Measurements from ENCODE around the gene SCG5. TPM values are rescaled to one million over a fixed set of nuclear protein-coding genes. Genes with fewer than 3 reads are reported as not detected.

SCG5 gene
- polyA plus RNA-seq, 6 donors from 2014 or later, result 0.39 TPM; not detected in 5

GRCh38 chr15:32669896-32670611 is 28.5 kb downstream of the SCG5 start:
- no peaks in the 10 kb centered on the region for H3K9me3 Mint-ChIP-seq
- H3K4me3 Mint-ChIP-seq, result no peak overlapping the region
- H3K36me3 Mint-ChIP-seq, result no peaks in the 10 kb centered on the region
- H3K27ac Mint-ChIP-seq, result no peak overlapping the region
- no peaks in the 10 kb centered on the region for H3K27me3 Mint-ChIP-seq
- H3K4me1 Mint-ChIP-seq, result no peaks in the 10 kb centered on the region
- DNase-seq (no peak), ATAC-seq (ENCODE audit: low read depth in 2 of 2) (no peak)

GRCh38 chr15:32670623-32671022 is 29.1 kb downstream of the SCG5 start:
- no peaks in the 10 kb centered on the region for H3K4me1 Mint-ChIP-seq
- no peak overlapping the region for H3K4me3 Mint-ChIP-seq
- H3K9me3 Mint-ChIP-seq, result no peaks in the 10 kb centered on the region
- no peak overlapping the region for H3K27ac Mint-ChIP-seq
- DNase-seq, result no peak
- H3K36me3 Mint-ChIP-seq, result no peaks in the 10 kb centered on the region
- H3K27me3 Mint-ChIP-seq, result no peaks in the 10 kb centered on the region
- no peak for ATAC-seq (ENCODE audit: low read depth in 2 of 2)

- Mint-ChIP-seq H3K27ac (no peak overlapping the region), H3K4me1 (no peaks in the 10 kb centered on the region), H3K27me3 (no peaks in the 10 kb centered on the region), H3K4me3 (no peak overlapping the region), H3K9me3 (no peaks in the 10 kb centered on the region), H3K36me3 (no peaks in the 10 kb centered on the region)
- DNase-seq (no peak), ATAC-seq (ENCODE audit: low read depth in 2 of 2) (no peak)
These were observed 30.1 kb downstream of the SCG5 start for GRCh38 chr15:32671339-32672325.

GRCh38 chr15:32674681-32675080 is 33.2 kb downstream of the SCG5 start:
- no peak for ATAC-seq (ENCODE audit: low read depth in 2 of 2)
- Mint-ChIP-seq H3K4me3 (no peak overlapping the region), H3K36me3 (no peaks in the 10 kb centered on the region), H3K27me3 (no peaks in the 10 kb centered on the region), H3K9me3 (no peaks in the 10 kb centered on the region), H3K27ac (no peak overlapping the region), H3K4me1 (no peaks in the 10 kb centered on the region)
- DNase-seq, result no peak

- no peak overlapping the region for H3K4me3 Mint-ChIP-seq
- no peaks in the 10 kb centered on the region for H3K27me3 Mint-ChIP-seq
These were observed 34.0 kb downstream of the SCG5 start for GRCh38 chr15:32675466-32675865.

GRCh38 chr15:32676169-32676568 is 34.7 kb downstream of the SCG5 start:
- Mint-ChIP-seq H3K27ac (no peak overlapping the region), H3K27me3 (no peaks in the 10 kb centered on the region), H3K9me3 (no peaks in the 10 kb centered on the region), H3K4me1 (no peaks in the 10 kb centered on the region), H3K36me3 (no peaks in the 10 kb centered on the region), H3K4me3 (no peak overlapping the region)
- DNase-seq, result no peak
- no peak for ATAC-seq (ENCODE audit: low read depth in 2 of 2)

More at GRCh38 chr15:32675466-32675865, 34.0 kb downstream of the SCG5 start:
- H3K27ac Mint-ChIP-seq, result no peak overlapping the region
- ATAC-seq (ENCODE audit: low read depth in 2 of 2) (no peak), DNase-seq (no peak)
- no peaks in the 10 kb centered on the region for H3K9me3 Mint-ChIP-seq
- no peaks in the 10 kb centered on the region for H3K36me3 Mint-ChIP-seq
- H3K4me1 Mint-ChIP-seq, result no peaks in the 10 kb centered on the region

- H3K4me1 Mint-ChIP-seq, result no peaks in the 10 kb centered on the region
- H3K9me3 Mint-ChIP-seq, result no peaks in the 10 kb centered on the region
- no peaks in the 10 kb centered on the region for H3K27me3 Mint-ChIP-seq
- H3K36me3 Mint-ChIP-seq, result no peaks in the 10 kb centered on the region
- H3K27ac Mint-ChIP-seq, result no peak overlapping the region
- no peak overlapping the region for H3K4me3 Mint-ChIP-seq
- no peak for ATAC-seq (ENCODE audit: low read depth in 2 of 2)
- no peak for DNase-seq
These were observed 35.8 kb downstream of the SCG5 start for GRCh38 chr15:32677238-32677750.

GRCh38 chr15:32679298-32679690 is 37.8 kb downstream of the SCG5 start:
- DNase-seq (no peak), ATAC-seq (ENCODE audit: low read depth in 2 of 2) (no peak)
- Mint-ChIP-seq H3K4me1 (no peaks in the 10 kb centered on the region), H3K4me3 (no peak overlapping the region), H3K9me3 (no peaks in the 10 kb centered on the region), H3K27ac (no peak overlapping the region), H3K27me3 (no peaks in the 10 kb centered on the region), H3K36me3 (no peaks in the 10 kb centered on the region)

- ATAC-seq (ENCODE audit: low read depth in 2 of 2), result no peak
- Mint-ChIP-seq H3K9me3 (peaks cover 0 to 6% (median 0%) of the 10 kb centered on the region in 7 donors), H3K27me3 (no peaks in the 10 kb centered on the region), H3K27ac (no peak overlapping the region), H3K4me1 (no peaks in the 10 kb centered on the region), H3K36me3 (no peaks in the 10 kb centered on the region), H3K4me3 (no peak overlapping the region)
- no peak for DNase-seq
These were observed 41.1 kb downstream of the SCG5 start for GRCh38 chr15:32682569-32682968.

GRCh38 chr15:32682977-32683630 is 41.6 kb downstream of the SCG5 start:
- Mint-ChIP-seq H3K27me3 (no peaks in the 10 kb centered on the region), H3K4me1 (no peaks in the 10 kb centered on the region), H3K27ac (peak overlapping the region in 1 of 6 donors; percentile 51), H3K4me3 (no peak overlapping the region), H3K36me3 (no peaks in the 10 kb centered on the region), H3K9me3 (peaks cover 0 to 6% (median 0%) of the 10 kb centered on the region in 7 donors)
- ATAC-seq (ENCODE audit: low read depth in 2 of 2), result no peak
- no peak for DNase-seq

GRCh38 chr15:32683906-32684584 is 42.5 kb downstream of the SCG5 start:
- Mint-ChIP-seq H3K36me3 (no peaks in the 10 kb centered on the region), H3K4me1 (no peaks in the 10 kb centered on the region), H3K27me3 (no peaks in the 10 kb centered on the region), H3K4me3 (no peak overlapping the region), H3K27ac (no peak overlapping the region), H3K9me3 (peaks cover 0 to 6% (median 0%) of the 10 kb centered on the region in 7 donors)
- no peak for ATAC-seq (ENCODE audit: low read depth in 2 of 2)
- no peak for DNase-seq

GRCh38 chr15:32685576-32685975 is 44.1 kb downstream of the SCG5 start:
- no peaks in the 10 kb centered on the region for H3K4me1 Mint-ChIP-seq
- H3K36me3 Mint-ChIP-seq, result no peaks in the 10 kb centered on the region
- no peaks in the 10 kb centered on the region for H3K27me3 Mint-ChIP-seq
- peaks cover 0 to 6% (median 0%) of the 10 kb centered on the region in 7 donors for H3K9me3 Mint-ChIP-seq
- H3K27ac Mint-ChIP-seq, result peak overlapping the region in 1 of 6 donors; percentile 30
- ATAC-seq (ENCODE audit: low read depth in 2 of 2) (no peak), DNase-seq (no peak)
- no peak overlapping the region for H3K4me3 Mint-ChIP-seq

GRCh38 chr15:32687556-32687955 is 46.0 kb downstream of the SCG5 start:
- Mint-ChIP-seq H3K36me3 (no peaks in the 10 kb centered on the region), H3K9me3 (peaks cover 0 to 6% (median 0%) of the 10 kb centered on the region in 7 donors), H3K4me3 (no peak overlapping the region), H3K4me1 (no peaks in the 10 kb centered on the region), H3K27me3 (no peaks in the 10 kb centered on the region), H3K27ac (no peak overlapping the region)
- ATAC-seq (ENCODE audit: low read depth in 2 of 2) (no peak), DNase-seq (no peak)

All from naive B cell (primary cell).